ENCODE data around the gene ZNF468.
"Not testable (repeated sequence)": the region's sequence is repeated elsewhere in the genome, so short reads cannot be mapped to it uniquely, and the experiment has no call there.

The ZNF468 gene

DNA sequence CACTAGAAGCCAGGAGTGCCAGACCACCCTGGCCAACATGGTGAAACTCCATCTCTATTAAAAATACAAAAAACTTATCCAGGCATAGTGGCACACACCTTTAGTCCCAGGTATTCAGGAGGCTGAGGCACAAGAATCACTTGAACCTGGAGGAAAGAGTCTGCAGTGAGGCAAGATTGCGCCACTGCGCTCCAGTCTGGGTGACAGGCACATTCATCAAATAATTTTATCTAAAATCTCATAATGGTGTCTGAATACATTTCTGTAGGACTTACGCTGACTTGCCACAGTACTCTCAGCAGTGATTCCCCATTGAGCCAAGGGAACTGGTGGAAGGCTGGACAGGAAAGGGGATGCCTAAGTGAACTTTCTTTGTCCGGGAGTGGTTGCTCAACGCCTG is 31.7 kb downstream of the ZNF468 start:
- no peak for DNase-seq (ENCODE audit: low read depth in 2 of 2)

DNA sequence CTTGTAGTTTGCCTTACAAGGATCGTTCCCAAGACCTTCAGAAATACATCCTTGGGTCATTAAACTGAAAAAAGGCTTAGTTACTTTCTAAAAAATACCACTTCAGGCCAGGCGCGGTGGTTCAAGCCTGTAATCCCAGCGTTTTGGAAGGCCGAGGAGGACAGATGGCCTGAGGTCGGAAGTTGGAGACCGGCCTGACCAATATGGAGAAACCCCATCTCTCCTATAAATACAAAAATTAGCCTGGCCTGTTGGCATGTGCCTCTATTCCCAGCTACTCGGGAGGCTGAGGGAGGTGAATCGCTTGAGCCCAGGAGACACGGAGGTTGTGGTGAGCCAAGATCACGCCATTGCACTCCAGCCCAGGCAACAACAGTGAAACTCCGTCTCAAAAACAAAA is 33.7 kb downstream of the ZNF468 start:
- DNase-seq (ENCODE audit: low read depth in 2 of 2) = no peak

DNA sequence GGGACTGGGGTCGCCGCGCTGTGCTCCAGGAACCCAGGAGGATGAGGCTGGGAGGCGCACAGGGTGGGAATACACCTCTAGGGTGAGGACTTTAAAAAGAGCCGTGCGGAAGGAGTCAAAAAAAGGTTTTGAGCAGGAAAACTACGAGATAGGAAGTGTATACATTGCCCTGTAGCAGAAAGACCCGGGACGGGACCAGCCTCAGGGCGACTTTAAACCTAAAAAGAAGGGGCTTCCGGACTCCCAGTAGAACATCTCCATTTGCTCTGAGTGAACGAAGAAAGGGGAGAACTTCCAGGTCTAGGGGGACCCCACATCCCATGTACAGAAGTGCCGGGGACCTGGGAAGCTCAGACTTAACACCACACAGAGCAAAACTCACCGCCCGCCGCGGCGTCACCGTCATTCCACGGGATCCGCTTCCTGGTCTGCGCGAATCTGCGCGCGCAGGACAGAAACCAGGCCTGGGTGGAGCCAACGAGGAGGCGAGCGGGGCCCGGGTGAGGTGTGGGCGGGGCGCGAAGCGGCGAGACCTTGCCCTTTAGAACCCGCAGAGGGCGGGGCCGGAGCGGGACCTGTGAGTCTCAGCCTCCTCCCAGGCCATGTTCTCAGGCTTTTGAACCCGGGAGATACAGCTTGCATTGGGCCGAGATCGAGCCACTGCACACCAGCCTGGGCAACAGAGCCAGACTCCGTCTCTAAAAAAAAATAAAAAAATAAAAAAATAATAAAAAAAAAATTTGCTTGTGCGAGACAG is 36.0 kb downstream of the ZNF468 start, which contains the start of gene ZNF28:
ZNF28 (minus strand) TSS at position 430 of the 757 bp plus-strand sequence. CDS start 3,675 bp downstream, outside the sequence.
- not testable (repeated sequence) for DNase-seq (ENCODE audit: low read depth in 2 of 2)

DNA sequence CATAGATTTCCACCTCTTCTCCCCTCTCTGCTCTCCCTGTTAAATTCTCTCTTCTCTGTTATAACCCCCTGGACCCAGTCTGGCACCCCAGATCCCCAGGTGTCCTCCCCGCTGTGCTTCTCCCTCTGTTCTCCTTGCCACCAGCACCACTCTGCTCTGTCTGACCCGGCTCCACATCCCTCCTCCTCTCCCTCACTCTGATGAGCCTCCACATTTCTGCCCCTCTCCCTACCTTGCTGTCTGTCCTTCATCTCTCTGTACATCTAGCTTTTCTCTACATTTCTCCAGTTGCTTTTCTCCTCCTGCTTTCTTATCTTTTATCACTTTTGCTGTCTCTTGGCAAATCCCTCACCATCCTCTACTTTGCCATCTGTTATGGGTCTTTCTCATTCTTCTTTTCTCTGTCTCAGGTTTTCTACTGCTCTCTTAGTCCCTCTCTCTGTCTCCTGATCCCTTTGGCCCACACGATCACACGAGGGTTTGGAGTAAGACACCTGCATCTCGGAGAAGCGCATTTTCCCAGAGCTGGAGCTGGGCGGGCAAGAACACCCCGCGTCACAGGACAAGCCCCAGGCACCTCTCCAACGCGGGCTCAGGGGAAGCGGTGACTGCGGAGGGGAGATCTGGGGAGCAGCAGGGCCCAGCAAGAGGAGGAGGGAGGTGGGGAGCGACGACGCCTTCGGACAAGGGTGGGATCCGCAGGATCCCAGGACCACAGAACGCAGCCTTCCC is 36.8 kb downstream of the ZNF468 start:
- DNase-seq (ENCODE audit: low read depth in 2 of 2) = not testable (repeated sequence)

DNA sequence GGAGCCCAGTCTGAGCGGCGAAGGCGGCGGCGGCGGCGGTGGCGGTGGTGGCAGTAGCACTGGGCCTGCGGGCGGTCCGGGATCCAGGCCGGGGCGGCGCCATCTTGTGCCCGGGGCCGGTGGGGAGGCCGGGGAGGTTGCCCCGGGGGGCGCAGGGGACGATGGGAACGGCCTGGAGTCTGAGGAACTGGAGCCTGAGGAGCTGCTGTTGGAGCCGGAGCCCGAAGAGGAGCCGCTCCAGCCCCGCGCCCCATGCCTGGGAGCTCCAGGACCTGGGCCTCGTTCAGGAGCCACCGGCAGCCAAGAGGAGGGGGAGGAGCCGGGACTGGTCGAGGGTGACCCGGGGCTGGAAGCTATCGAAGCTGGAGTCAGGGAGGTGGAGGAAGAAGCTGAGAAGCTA is 47.6 kb downstream of the ZNF468 start:
- DNase-seq (ENCODE audit: low read depth in 2 of 2) = no peak

DNA sequence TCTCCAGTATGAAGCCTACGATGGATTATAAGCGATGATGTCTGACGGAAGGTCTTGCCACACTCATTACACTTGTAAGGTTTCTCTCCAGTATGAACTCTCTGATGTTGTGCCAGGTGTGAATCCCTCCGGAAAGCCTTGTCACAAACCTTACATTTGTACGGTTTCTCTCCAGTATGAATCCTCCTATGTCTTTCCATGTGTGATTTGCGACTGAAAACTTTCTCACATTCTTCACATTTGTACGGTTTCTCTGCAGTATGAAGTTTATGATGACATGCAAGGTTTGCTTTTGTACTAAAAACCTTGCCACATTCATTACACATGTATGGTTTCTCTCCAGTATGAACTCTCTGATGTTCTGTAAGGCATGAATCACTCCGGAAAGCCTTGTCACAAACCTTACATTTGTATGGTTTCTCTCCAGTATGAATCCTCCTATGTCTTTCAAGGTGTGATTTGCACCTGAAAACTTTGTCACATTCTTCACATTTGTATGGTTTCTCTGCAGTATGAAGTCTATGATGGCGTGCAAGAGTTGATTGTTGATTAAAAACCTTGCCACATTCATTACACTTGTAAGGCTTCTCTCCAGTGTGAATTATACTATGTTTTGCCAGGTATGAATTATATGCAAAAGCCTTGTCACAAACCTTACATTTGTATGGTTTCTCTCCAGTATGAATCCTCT is 57.3 kb downstream of the ZNF468 start:
- DNase-seq (ENCODE audit: low read depth in 2 of 2) = not testable (repeated sequence)

DNA sequence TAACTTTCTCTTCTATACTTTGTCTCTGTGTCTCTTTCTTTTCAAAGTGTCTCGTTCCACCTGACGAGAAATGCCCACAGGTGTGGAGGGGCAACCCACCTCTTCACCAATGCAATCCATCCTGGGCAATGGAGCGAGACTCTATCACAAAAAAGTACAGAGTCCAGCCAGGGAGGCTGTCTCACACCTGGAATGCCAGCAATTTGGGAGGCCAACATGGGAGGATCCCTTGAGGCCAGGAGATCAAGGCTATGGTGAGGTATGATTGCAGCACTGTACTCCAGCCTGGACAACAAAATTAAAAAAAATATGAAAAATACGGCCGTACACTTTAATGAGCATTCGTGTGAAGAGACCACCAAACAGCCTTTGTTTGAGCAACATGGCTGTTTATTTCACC is 68.0 kb downstream of the ZNF468 start:
- no peak for DNase-seq (ENCODE audit: low read depth in 2 of 2)
